MM.1S (cell line): ENCODE measurements around the gene LCE7A.

Experiments
- EZH2 ChIP-seq: fragments of 300-600 bp; sonication (generic); optimal IDR thresholded peaks from 2 replicates; pipeline ENCODE3; 2017; ENCODE audit warnings: low read depth, mild to moderate bottlenecking, antibody characterized with exemption, low read length, mixed read lengths
- EZH2phosphoT487 ChIP-seq: fragments of 300-600 bp; sonication (generic); IDR thresholded peaks from 2 replicates; pipeline ENCODE4 v1.6.1; 2018; ENCODE audit warnings: antibody characterized with exemption, low read length
- TF ChIP-seq, protein P1 (sequence below): fragments of 300-600 bp; sonication (generic); IDR thresholded peaks from 2 replicates; pipeline ENCODE4 v1.5.1; 2016; ENCODE audit warnings: antibody characterized with exemption, low read length, mixed read lengths

DNA sequence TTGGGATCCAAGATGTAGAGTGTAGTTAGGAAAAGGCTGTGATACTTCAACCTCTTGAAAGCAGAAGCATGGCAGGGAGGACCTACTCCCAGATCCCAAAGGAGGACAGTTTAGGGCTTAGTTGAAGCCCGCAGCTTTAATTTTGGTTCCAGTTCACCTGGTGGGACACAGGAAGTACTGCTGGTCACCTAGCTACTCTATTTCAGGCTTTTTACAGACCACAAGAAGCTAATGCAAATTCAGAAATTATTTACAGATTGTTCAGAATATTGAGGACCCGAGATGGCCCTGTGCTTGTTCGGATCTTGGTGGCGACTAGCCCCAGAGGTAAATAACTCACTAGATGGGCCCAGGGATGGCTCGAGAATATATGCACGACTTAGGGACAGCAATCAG is 11.9 kb downstream of the LCE7A start:
- TF ChIP-seq, protein P1, sequence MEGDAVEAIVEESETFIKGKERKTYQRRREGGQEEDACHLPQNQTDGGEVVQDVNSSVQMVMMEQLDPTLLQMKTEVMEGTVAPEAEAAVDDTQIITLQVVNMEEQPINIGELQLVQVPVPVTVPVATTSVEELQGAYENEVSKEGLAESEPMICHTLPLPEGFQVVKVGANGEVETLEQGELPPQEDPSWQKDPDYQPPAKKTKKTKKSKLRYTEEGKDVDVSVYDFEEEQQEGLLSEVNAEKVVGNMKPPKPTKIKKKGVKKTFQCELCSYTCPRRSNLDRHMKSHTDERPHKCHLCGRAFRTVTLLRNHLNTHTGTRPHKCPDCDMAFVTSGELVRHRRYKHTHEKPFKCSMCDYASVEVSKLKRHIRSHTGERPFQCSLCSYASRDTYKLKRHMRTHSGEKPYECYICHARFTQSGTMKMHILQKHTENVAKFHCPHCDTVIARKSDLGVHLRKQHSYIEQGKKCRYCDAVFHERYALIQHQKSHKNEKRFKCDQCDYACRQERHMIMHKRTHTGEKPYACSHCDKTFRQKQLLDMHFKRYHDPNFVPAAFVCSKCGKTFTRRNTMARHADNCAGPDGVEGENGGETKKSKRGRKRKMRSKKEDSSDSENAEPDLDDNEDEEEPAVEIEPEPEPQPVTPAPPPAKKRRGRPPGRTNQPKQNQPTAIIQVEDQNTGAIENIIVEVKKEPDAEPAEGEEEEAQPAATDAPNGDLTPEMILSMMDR, result no peak
- TF ChIP-seq EZH2 (no peak), EZH2phosphoT487 (no peak)
